ENCODE measurements around the gene PTPRR.

GRCh38 chr12:70837026-70837425 is 83.5 kb downstream of the PTPRR start:
- TF ChIP-seq, protein P1, sequence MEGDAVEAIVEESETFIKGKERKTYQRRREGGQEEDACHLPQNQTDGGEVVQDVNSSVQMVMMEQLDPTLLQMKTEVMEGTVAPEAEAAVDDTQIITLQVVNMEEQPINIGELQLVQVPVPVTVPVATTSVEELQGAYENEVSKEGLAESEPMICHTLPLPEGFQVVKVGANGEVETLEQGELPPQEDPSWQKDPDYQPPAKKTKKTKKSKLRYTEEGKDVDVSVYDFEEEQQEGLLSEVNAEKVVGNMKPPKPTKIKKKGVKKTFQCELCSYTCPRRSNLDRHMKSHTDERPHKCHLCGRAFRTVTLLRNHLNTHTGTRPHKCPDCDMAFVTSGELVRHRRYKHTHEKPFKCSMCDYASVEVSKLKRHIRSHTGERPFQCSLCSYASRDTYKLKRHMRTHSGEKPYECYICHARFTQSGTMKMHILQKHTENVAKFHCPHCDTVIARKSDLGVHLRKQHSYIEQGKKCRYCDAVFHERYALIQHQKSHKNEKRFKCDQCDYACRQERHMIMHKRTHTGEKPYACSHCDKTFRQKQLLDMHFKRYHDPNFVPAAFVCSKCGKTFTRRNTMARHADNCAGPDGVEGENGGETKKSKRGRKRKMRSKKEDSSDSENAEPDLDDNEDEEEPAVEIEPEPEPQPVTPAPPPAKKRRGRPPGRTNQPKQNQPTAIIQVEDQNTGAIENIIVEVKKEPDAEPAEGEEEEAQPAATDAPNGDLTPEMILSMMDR (IDR thresholded peaks at IDR 0.05) = no peak
- TF ChIP-seq POLR2A (IDR thresholded peaks at IDR 0.05) = no peak
